Fibroblast of the conjunctiva (primary cell): ENCODE measurements around the gene STRADA.
A peak's percentile ranks its signal among the peaks of the same experiment; 100 is the strongest.

Experiments used
- DNase-seq: peaks from one replicate; pipeline ENCODE4 v3.0.0-alpha.2; 2010; ENCODE audit warnings: low read depth

The STRADA gene

GRCh38 chr17:63682441-63682840 is 59.2 kb downstream of the STRADA start:
- no peak for DNase-seq

- DNase-seq, result no peak
Observed at GRCh38 chr17:63681530-63681929, 60.1 kb downstream of the STRADA start.

DNA sequence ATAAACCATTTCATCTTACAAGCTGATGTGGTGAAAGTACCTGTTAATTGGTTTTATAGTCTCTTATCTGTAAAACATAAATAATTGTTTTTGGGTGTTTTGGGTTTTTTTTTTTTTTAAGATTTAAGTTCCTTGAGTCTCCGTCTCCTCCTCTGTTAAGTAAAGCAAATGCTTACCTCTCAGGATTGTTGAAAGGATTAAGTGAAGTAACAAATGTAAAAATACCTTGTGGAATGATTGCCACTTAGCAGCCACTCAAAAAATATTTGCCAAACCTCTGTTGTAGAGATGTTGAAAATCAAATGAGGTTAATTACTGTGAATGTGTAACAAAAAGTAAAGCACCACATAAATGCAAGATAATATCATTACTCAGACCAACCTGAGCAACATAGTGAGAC is 60.9 kb downstream of the STRADA start:
- DNase-seq, result no peak

GRCh38 chr17:63679214-63679613 is 62.4 kb downstream of the STRADA start:
- DNase-seq, result no peak

DNA sequence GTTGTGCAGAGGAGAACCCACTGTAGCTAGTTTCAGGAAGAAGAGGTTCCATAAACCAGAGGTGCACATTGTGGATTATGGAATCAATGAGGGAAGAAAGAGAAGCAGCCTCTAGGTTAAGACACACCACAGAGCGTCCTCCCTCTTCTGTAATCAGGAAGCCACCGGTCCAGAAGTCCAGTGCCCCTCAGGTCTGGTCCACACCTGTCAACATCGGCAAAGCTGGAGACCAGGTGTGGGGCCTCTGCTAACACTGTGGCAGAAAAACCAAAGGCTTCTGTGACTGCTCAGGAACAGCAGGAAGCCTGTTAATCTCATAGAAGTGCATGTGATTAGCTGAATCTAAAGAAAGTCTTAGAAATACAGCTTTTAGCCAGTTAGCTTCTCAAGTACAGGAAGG is 65.0 kb downstream of the STRADA start:
- DNase-seq, result no peak

- peak; percentile 58 for DNase-seq
Observed at GRCh38 chr17:63675607-63676546, 65.7 kb downstream of the STRADA start.

- DNase-seq, result no peak
Observed at GRCh38 chr17:63675231-63675606, 66.4 kb downstream of the STRADA start.

- DNase-seq, result no peak
Observed at GRCh38 chr17:63672856-63673255, 68.7 kb downstream of the STRADA start.

DNA sequence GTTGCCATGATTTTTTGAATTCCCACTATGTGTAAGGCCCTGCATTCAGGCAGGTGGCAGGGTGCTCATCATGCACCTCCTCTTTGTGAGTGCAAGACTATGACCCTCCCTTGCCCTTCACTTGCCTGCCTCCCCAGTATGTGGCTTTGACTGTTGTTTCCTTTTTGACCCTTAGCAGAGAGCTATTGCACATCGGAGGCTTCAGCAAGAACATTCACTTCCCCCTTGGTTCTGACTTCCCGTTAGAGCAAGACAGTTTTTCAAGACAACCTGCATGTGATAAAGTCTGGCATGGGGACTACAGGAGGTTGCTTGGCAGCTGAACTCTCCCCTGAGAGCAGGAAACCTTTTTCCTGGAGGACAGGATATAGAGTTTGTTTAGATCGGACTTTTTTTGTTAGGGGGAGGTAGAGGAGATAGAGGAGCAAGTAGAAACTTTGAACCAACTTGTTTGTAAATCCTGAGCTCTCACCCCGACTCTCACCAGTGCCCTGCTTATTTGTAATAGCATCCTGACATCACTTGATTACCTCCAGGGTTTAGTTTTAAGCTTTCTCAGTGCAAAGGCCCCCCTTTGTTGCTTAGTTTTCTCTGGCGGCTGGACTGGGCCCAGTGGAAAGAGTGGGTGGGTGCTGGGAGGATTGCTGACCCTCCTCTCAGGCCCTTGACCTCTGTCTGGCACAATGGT is 75.9 kb downstream of the STRADA start:
- no peak for DNase-seq

DNA sequence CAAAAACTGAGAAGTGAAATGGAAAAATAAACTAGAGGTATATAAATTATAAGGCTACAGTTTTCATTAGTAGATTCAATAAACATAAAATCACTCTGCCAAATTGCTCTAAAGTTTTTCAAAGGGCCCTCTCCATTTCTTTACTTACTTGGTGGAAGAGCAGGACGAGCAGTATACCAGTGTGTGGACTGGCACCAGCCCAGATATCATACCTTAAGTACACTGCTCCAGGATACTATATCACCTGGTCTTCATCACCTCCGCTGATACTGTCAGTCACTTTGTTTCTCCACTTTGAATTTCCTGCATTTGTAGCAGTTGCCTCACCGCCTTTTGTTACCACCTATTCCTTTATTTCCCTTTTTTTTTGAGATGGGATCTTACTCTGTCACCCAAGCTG is 81.7 kb downstream of the STRADA start:
- no peak for DNase-seq

GRCh38 chr17:63658366-63658765 is 83.2 kb downstream of the STRADA start:
- no peak for DNase-seq

DNA sequence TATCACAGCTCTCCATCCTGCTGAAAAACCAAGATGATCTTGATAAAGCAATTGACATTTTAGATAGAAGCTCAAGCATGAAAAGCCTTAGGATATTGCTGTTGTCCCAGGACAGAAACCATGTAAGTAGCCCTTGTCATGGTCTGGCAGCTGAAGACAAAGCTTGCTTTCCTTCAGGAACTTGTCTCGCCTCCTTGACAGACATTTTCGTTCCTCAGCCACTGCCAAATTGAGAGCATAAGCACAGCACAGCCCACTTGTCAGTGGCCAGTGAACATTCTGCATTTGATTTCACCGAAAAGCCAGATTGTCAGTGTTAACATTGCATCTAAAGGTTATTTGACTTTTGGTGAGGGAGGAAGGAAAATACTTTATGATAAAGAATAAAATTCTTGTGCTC is 83.8 kb downstream of the STRADA start:
- no peak for DNase-seq

DNA sequence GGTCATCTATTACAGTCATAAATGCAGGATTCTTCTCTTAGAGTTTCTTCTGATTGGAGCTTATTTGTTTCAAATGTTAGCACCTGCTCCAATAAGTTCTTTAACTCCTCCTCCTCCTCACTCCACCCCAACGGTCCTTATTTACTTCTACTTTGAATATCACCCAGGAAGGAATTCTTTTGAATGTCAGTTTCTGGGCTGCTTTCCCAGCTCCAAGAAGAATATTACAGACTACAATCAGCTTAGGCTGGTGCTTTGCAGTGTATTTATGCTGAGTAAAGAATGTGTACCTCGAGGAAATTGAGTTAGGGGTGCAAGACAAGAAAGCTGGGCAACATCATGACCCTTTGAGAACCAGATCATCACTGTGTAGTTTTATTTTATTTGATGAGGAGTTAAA is 88.5 kb downstream of the STRADA start:
- no peak for DNase-seq
